ENCODE data around the gene C9orf43. TPM values are rescaled to one million over a fixed set of nuclear protein-coding genes. Genes with fewer than 3 reads are reported as not detected.

Gene C9orf43
- total and polyA plus RNA-seq, 10 of the 15 experiments (the other 5 are each of a cell fraction or from before 2014, with no cell fraction given) = 0.08 to 0.79 (median 0.55) TPM

DNA sequence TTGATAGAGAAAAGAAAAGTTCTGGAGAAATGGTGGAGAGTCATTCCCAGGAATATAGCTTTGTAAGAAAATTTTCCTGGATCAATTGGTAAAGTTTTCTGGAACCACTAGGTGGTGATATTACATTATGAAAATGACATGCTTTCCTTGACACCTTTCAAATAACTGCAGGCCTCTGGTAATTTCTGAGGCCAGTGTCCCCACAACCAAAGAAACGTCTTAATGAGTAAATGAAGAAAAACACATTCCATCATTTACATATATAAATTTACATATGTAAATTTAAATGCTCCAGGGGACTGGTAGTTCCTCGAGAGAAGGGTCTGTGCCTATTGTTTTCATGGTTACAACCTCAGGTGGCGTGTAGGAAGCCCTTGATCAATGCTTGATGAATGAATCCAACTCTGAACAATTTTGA, 35.8 kb downstream of the C9orf43 start:
- H3K4me3 ChIP-seq = no peak overlapping the region
- CTCF ChIA-PET = interaction anchor here (0.6 to 10.1 kb wide), 38 partner anchors 9 to 685 kb away, joined by 3 to 384 read pairs (median 5); partner anchors contain the start of genes ALAD, C9orf43, CDC26 and POLE3
- in situ Hi-C loops (cut with MboI) = loop anchor here (5.0 kb wide), 2 partner anchors 136 to 211 kb away; no protein-coding TSS in a partner anchor
- TF ChIP-seq ETV6 (conservative IDR thresholded peaks at IDR 0.05 in 1 of 2, IDR thresholded peaks at IDR 0.05 in 1 of 2; ENCODE audit: borderline replicate concordance in 1 of 2, low read depth in 1 of 2) (no peak), POLR2AphosphoS2 (IDR thresholded peaks at IDR 0.05; ENCODE audit: low read depth, low read length) (no peak), MEF2A (IDR thresholded peaks at IDR 0.05; ENCODE audit: insufficient read depth, low read depth, low read length) (no peak), ESRRA (IDR thresholded peaks at IDR 0.05; ENCODE audit: low read length) (no peak), MYC (IDR thresholded peaks at IDR 0.05; ENCODE audit: insufficient read depth, insufficient read length, insufficient replicate concordance, low read length, severe bottlenecking) (no peak), RFX5 (IDR thresholded peaks at IDR 0.05; ENCODE audit: low read depth, low read length) (no peak), GABPA (IDR thresholded peaks at IDR 0.05; ENCODE audit: low read depth) (no peak), IKZF2 (IDR thresholded peaks at IDR 0.05) (peak in 1 of 2 experiments; percentile 32; a peak in 1 of 4 replicates), SMC3 (IDR thresholded peaks at IDR 0.05; ENCODE audit: borderline replicate concordance, low read length) (peak; percentile 94), POLR2A (IDR thresholded peaks at IDR 0.05; ENCODE audit: low read depth, low read length) (no peak), MTA3 (IDR thresholded peaks at IDR 0.05; ENCODE audit: borderline replicate concordance, low read length) (no peak), FOXK2 (IDR thresholded peaks at IDR 0.05) (no peak), KAT2A (conservative IDR thresholded peaks at IDR 0.05; ENCODE audit: control insufficient read depth, low read depth, low read length) (no peak)
- TF ChIP-seq, protein P1, sequence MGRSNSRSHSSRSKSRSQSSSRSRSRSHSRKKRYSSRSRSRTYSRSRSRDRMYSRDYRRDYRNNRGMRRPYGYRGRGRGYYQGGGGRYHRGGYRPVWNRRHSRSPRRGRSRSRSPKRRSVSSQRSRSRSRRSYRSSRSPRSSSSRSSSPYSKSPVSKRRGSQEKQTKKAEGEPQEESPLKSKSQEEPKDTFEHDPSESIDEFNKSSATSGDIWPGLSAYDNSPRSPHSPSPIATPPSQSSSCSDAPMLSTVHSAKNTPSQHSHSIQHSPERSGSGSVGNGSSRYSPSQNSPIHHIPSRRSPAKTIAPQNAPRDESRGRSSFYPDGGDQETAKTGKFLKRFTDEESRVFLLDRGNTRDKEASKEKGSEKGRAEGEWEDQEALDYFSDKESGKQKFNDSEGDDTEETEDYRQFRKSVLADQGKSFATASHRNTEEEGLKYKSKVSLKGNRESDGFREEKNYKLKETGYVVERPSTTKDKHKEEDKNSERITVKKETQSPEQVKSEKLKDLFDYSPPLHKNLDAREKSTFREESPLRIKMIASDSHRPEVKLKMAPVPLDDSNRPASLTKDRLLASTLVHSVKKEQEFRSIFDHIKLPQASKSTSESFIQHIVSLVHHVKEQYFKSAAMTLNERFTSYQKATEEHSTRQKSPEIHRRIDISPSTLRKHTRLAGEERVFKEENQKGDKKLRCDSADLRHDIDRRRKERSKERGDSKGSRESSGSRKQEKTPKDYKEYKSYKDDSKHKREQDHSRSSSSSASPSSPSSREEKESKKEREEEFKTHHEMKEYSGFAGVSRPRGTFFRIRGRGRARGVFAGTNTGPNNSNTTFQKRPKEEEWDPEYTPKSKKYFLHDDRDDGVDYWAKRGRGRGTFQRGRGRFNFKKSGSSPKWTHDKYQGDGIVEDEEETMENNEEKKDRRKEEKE (IDR thresholded peaks at IDR 0.05) = no peak
- TF ChIP-seq, protein P2, sequence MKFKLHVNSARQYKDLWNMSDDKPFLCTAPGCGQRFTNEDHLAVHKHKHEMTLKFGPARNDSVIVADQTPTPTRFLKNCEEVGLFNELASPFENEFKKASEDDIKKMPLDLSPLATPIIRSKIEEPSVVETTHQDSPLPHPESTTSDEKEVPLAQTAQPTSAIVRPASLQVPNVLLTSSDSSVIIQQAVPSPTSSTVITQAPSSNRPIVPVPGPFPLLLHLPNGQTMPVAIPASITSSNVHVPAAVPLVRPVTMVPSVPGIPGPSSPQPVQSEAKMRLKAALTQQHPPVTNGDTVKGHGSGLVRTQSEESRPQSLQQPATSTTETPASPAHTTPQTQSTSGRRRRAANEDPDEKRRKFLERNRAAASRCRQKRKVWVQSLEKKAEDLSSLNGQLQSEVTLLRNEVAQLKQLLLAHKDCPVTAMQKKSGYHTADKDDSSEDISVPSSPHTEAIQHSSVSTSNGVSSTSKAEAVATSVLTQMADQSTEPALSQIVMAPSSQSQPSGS (IDR thresholded peaks at IDR 0.05; ENCODE audit: low read length) = no peak
- TF ChIP-seq, protein P3, sequence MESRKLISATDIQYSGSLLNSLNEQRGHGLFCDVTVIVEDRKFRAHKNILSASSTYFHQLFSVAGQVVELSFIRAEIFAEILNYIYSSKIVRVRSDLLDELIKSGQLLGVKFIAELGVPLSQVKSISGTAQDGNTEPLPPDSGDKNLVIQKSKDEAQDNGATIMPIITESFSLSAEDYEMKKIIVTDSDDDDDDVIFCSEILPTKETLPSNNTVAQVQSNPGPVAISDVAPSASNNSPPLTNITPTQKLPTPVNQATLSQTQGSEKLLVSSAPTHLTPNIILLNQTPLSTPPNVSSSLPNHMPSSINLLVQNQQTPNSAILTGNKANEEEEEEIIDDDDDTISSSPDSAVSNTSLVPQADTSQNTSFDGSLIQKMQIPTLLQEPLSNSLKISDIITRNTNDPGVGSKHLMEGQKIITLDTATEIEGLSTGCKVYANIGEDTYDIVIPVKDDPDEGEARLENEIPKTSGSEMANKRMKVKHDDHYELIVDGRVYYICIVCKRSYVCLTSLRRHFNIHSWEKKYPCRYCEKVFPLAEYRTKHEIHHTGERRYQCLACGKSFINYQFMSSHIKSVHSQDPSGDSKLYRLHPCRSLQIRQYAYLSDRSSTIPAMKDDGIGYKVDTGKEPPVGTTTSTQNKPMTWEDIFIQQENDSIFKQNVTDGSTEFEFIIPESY (IDR thresholded peaks at IDR 0.05) = no peak

More for the DNA sequence above, 35.8 kb downstream of the C9orf43 start:
- FAIRE-seq = no peak
- no peak overlapping the region for H3K27ac ChIP-seq (ENCODE audit: control insufficient read depth, insufficient read depth)
- ChIA-PET RAD21 (ENCODE audit: unreplicated experiment) (interaction anchor here (0.6 to 10.1 kb wide), 26 partner anchors 9 to 858 kb away, joined by 3 to 247 read pairs (median 4); partner anchors contain the start of genes C9orf43, CDC26, POLE3 and PRPF4), SMC1A (ENCODE audit: uncharacterized antibody, unreplicated experiment) (interaction anchor here (0.6 to 9.5 kb wide), 29 partner anchors 8 to 221 kb away, joined by 3 to 245 read pairs (median 5); partner anchors contain the start of genes ALAD, CDC26 and PRPF4), POLR2A (interaction anchor here (1.4 to 1.6 kb wide), 4 partner anchors 77 to 209 kb away, joined by 4 to 6 read pairs (median 6); no protein-coding TSS in a partner anchor)
- no TSS peak for BruUV-seq (replicated peaks)
- H2AFZ ChIP-seq (ENCODE audit: control insufficient read depth, low read depth, low read length) = no peak overlapping the region
- no peaks in the 10 kb centered on the region for H4K20me1 ChIP-seq (ENCODE audit: control insufficient read depth, insufficient read depth)
- 33% methylated on average over 3 of the region's 3 CpGs for WGBS (ENCODE audit: insufficient coverage, insufficient replicate concordance, low lambda C conversion rate, missing lambda C conversion rate)
- ATAC-seq = peak; percentile 80
- no peak overlapping the region for H3K9ac ChIP-seq (ENCODE audit: control insufficient read depth, insufficient read depth, low read length)
- H3K27me3 ChIP-seq (replicated peaks in 1 of 2; ENCODE audit: control insufficient read depth in 2 of 2, insufficient read depth in 2 of 2, low read length in 1 of 2) = no peaks in the 10 kb centered on the region
- intact Hi-C loops (cut with micrococcal nuclease; ENCODE audit: unreplicated experiment) = loop anchor here (2.0 kb wide), 3 partner anchors 70 to 208 kb away; no protein-coding TSS in a partner anchor
- H3K4me2 ChIP-seq (ENCODE audit: control insufficient read depth, insufficient read depth) = no peak overlapping the region
- peak; percentile 25 for DNase-seq (ENCODE audit: low read depth, low spot score)
- H3K79me2 ChIP-seq (ENCODE audit: control insufficient read depth, insufficient read depth, low read length) = no peaks in the 10 kb centered on the region
- H3K4me1 ChIP-seq (ENCODE audit: control insufficient read depth, insufficient read depth, low read length) = no peaks in the 10 kb centered on the region
- no peaks in the 10 kb centered on the region for H3K36me3 ChIP-seq (ENCODE audit: control insufficient read depth in 2 of 2, insufficient read depth in 2 of 2, low read length in 1 of 2)
- H3K9me3 ChIP-seq (replicated peaks; ENCODE audit: control insufficient read depth, insufficient read depth, low read length) = no peaks in the 10 kb centered on the region
